OCI-LY3 (cell line): Measurements from ENCODE around the gene CPNE2.

Experiments used
- CTCF ChIP-seq: fragments of 200-600, 300-600 bp; sonication (generic); IDR thresholded peaks from 2 replicates; pipeline ENCODE4 v1.5.1; 2014; ENCODE audit warnings: antibody characterized with exemption, low read length, low read depth
- EZH2phosphoT487 ChIP-seq: fragments of 200-600 bp; shearing (Covaris generic); IDR thresholded peaks from 2 replicates; pipeline ENCODE4 v1.6.1; 2018; ENCODE audit warnings: antibody characterized with exemption, mixed run types, low read depth

- TF ChIP-seq CTCF (no peak), EZH2phosphoT487 (no peak)
Measured at GRCh38 chr16:57166951-57167350, 74.6 kb downstream of the CPNE2 start.
